T-helper 1 cell treated with Interleukin-12 subunit alpha and Interleukin-12 subunit beta and Interleukin-4 antibody, amounts not matched to agents 30 μg/mL and 1 μg/mL, for 36 hours (primary cell): ENCODE results near the gene SAMSN1.

Experiments
- H3K27ac Mint-ChIP-seq: one replicate; pipeline ENCODE4 v1.8.0; 2021; ENCODE audit warnings: mild to moderate bottlenecking, mixed read lengths
- H3K27me3 Mint-ChIP-seq: one replicate; pipeline ENCODE4 v1.8.0; 2021; ENCODE audit warnings: low read depth, mixed read lengths
- H3K36me3 Mint-ChIP-seq: one replicate; pipeline ENCODE4 v1.8.0; 2021; ENCODE audit warnings: low read depth, mixed read lengths
- H3K4me1 Mint-ChIP-seq: one replicate; pipeline ENCODE4 v1.8.0; 2021; ENCODE audit warnings: low read depth, mixed read lengths
- H3K4me3 Mint-ChIP-seq: one replicate; pipeline ENCODE4 v1.8.0; 2021; ENCODE audit warnings: mild to moderate bottlenecking, moderate library complexity, mixed read lengths
- H3K9me3 Mint-ChIP-seq: one replicate; pipeline ENCODE4 v1.8.0; 2021; ENCODE audit warnings: mixed read lengths

Gene SAMSN1

DNA sequence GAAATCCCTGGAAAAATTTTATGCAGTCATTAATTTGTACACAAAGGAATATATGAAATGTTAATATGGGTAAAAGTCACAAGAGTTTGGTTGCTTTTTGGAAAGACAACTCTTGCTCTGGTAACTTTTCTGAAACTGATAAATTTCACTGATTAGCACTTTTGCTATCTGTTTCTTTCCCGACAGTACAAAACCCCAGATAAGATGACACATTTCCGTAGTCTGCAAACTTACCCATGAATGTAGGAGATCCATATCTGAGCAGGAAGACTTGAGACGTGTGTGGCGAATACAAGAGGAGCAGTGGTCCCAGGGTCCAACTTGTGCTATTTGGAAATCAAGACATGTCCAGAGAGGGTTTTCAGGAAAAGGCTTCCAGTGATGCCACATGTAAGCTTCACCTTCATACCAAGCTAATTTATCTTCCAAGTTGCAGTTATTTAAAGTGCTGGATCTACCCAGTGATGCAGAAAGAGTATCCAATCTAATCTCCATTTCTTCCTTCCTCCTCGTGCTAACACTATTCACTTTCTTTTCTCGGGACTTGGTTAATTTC, 35.9 kb upstream of the SAMSN1 start:
- H3K4me1 Mint-ChIP-seq, result peaks cover 13% of the 10 kb centered on the region
- no peaks in the 10 kb centered on the region for H3K27me3 Mint-ChIP-seq
- peaks cover 8% of the 10 kb centered on the region for H3K36me3 Mint-ChIP-seq
- H3K9me3 Mint-ChIP-seq, result no peaks in the 10 kb centered on the region
- peak overlapping the region; percentile 30 for H3K4me3 Mint-ChIP-seq
- peak overlapping the region; percentile 47 for H3K27ac Mint-ChIP-seq

DNA sequence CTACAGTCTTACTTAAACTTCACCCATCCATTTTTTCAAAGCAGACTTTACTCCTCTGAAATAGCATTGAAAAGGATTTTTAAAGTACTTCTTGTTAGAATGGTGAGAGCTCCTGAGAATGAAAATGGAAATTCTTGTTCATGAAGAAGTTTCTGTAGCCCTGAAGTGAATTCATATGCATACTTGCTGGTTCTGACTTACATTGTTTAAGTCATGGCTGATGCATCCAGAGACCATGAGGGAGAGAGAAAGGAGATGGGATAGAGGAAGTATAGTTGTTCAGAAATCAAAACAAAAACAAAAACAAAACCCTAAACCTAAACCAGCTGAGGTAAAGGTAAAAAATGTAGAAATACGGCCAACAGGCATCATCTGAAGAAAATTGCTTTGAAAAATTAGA, 27.1 kb upstream of the SAMSN1 start:
- no peak overlapping the region for H3K27ac Mint-ChIP-seq
- H3K4me1 Mint-ChIP-seq, result peaks cover 34% of the 10 kb centered on the region
- peaks cover 16% of the 10 kb centered on the region for H3K36me3 Mint-ChIP-seq
- no peak overlapping the region for H3K4me3 Mint-ChIP-seq
- no peaks in the 10 kb centered on the region for H3K27me3 Mint-ChIP-seq
- H3K9me3 Mint-ChIP-seq, result peaks cover 21% of the 10 kb centered on the region

DNA sequence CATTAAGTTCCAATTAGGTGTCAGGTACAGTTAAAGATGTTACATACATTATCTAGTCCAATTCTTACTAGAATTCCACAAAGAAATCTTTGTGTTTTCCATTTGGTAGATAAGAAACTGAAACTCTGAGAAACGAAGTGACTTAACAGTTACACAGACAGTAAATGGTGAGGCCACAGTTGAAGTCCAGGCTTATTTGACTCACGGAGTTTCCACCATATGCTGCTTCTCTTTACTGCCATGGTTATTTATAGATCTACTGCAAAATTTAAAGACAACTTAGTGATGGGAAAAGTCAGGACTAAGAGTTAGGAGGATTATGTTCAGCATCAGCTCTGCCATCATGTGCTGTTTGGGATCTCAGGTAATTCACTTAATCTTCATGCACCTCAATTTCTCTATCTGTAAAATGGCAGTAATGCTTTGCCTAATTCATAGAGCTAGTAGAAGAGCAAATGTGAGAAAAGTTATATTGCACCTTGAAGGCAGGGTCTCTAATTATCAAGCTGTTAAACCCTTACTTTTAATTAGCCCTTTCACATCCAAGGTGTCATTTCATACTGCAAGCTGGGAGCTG, 26.2 kb upstream of the SAMSN1 start:
- Mint-ChIP-seq H3K36me3 (peaks cover 16% of the 10 kb centered on the region), H3K27ac (peak overlapping the region; percentile 49), H3K27me3 (no peaks in the 10 kb centered on the region), H3K9me3 (peaks cover 21% of the 10 kb centered on the region), H3K4me1 (peaks cover 34% of the 10 kb centered on the region), H3K4me3 (peak overlapping the region; percentile 17)

DNA sequence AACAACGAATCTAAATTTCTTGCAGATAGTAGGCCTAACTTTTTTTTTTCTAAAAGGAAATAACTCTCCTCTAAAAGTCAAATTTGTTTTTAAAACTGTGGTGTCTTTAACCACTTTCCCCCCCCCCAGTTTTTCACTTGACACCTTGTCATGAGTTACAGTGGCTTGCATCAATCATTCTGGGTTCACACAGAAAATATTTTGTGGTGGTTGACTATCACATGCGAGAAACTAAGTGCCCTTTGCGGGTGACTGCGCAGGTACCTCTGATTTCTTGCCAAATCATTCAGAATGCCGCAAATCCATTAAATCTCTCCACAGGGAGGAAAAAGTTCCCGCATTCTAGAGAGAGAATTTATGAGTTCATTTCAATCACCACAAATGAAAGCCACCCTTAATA, 23.8 kb upstream of the SAMSN1 start:
- Mint-ChIP-seq H3K9me3 (peaks cover 25% of the 10 kb centered on the region), H3K4me3 (no peak overlapping the region), H3K4me1 (peaks cover 34% of the 10 kb centered on the region), H3K36me3 (peaks cover 21% of the 10 kb centered on the region), H3K27ac (peak overlapping the region; percentile 62), H3K27me3 (no peaks in the 10 kb centered on the region)

DNA sequence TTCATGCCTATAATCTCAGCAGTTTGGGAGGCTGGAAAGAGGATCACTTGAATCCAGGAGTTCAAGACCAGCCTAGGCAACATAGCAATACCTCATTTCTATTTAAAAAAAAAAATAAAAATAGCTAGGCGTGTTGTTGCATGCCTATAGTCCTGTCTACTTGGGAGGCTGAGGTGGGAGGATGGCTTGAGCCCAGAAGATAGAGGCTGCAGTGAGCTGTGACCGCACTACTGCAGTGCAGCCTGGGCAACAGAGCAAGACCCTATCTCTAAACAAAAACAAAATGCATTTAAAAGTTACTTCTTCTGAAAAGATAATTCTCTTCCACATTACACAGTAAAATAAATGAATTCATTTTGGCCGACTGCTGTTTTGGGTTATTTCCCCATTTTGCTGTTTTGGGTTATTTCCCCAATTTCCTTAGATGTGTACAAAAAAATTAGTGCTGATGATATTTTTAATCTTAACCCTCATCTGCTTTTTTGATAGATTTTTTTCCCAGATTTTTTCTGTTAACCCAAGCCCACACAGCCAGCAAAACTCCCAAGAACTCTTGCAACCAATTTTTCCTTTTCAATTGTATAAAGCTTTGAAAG, 23.0 kb upstream of the SAMSN1 start:
- H3K9me3 Mint-ChIP-seq, result peaks cover 31% of the 10 kb centered on the region
- peaks cover 37% of the 10 kb centered on the region for H3K4me1 Mint-ChIP-seq
- H3K27me3 Mint-ChIP-seq, result no peaks in the 10 kb centered on the region
- H3K36me3 Mint-ChIP-seq, result peaks cover 26% of the 10 kb centered on the region
- no peak overlapping the region for H3K4me3 Mint-ChIP-seq
- H3K27ac Mint-ChIP-seq, result peak overlapping the region; percentile 21

DNA sequence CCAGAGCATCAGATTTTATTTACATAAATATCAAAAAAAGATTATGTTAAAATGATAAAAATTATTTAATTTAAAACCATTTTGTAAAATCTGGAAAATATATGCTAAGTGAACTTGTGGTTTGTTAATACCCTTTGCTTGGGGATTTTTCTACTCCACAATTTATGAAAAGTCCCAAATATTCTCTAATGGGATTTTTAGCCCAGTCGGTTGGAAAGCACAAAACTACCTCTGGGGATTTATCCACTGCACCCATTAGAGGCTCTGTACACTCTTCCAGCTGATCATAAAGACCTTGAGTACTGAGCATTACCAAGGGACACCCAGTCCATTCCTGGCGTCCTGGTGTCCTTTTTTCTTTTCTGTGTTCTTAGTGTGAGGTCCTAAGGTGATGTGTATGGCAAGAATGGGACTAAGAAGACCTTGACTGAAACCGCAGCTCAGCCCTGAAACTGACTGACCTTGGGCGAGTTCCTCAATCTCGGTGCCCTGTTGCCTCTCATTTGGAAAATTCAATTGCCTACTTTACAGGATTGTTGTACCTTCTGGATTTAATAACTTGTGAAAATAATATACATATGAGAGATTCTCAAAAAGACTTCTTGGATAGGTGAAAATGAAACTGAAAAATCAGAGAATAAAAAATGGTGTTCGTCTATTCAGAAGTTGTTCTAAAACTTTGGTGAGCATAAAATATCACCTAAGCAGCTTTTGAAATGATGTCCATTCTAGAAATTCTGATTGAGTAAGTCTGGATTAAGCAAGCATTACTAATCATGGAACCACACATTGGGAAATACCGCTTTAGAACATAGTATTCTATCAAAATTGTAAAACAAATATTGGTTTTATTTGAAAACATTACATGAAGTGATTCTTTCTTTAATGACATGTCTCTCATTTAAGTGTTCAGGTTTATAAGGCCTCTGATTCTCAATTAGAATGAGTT, 21.5 kb upstream of the SAMSN1 start:
- H3K27me3 Mint-ChIP-seq, result no peaks in the 10 kb centered on the region
- H3K4me3 Mint-ChIP-seq, result no peak overlapping the region
- peaks cover 42% of the 10 kb centered on the region for H3K9me3 Mint-ChIP-seq
- peaks cover 25% of the 10 kb centered on the region for H3K36me3 Mint-ChIP-seq
- peaks cover 29% of the 10 kb centered on the region for H3K4me1 Mint-ChIP-seq
- H3K27ac Mint-ChIP-seq, result no peak overlapping the region

DNA sequence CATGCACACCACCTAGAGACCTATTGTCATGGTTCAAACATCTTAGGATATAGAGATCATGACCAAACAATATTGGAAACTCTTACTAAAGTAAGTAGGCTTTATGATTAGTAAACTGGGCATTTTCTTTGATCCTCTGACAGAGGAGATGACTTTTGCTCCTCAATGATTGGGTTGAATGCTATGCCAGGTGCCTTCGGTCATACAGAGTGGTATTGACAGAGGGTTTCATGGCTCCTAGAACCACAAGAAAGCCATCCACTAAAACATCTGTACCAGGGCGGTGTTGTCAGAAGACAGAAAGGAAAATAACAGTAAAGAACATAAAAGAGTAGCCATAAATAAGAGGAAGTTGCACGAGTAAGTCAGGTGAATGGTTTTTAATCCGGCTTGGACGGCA, 20.8 kb upstream of the SAMSN1 start:
- H3K27ac Mint-ChIP-seq, result no peak overlapping the region
- H3K4me3 Mint-ChIP-seq, result no peak overlapping the region
- H3K36me3 Mint-ChIP-seq, result peaks cover 24% of the 10 kb centered on the region
- H3K4me1 Mint-ChIP-seq, result peaks cover 25% of the 10 kb centered on the region
- H3K9me3 Mint-ChIP-seq, result peaks cover 43% of the 10 kb centered on the region
- H3K27me3 Mint-ChIP-seq, result no peaks in the 10 kb centered on the region

DNA sequence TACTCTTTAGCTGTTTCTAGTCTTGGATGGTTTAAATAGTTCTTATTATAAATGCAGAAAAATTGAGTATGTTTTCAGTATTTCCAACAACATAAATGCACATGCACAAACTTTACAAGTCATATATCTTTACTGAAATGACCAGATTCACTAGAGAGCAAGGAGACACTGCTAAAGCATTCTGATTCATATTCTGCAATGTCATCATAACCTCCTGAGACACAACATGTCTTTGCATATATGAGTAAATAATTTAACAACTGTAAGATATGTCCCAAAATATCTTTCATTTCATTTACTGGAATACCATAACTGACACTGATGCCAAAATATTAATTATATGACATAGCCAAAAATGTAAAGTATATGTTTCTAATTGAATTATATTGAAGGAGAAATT, 16.8 kb upstream of the SAMSN1 start:
- H3K27ac Mint-ChIP-seq, result no peak overlapping the region
- H3K36me3 Mint-ChIP-seq, result peaks cover 25% of the 10 kb centered on the region
- H3K4me1 Mint-ChIP-seq, result peaks cover 32% of the 10 kb centered on the region
- no peak overlapping the region for H3K4me3 Mint-ChIP-seq
- H3K27me3 Mint-ChIP-seq, result no peaks in the 10 kb centered on the region
- peaks cover 42% of the 10 kb centered on the region for H3K9me3 Mint-ChIP-seq

DNA sequence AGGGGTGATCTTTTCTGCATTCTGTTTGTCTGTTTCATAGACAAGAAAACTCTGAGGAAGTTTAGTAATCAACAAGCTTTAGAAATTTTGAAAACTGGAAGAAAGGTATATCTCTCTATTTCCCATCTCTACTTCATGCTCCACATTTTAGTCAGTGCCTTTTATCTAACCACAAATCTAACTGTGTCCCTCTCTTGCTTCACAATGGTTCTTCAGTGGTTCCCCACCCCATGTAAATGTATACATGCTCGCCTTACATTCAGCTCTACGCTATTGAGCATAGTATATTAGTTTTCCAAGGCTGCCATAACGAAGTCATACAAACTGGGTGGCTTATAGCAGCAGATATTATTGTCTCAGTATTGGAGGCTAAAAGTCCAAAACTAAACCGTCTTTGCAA, 14.4 kb upstream of the SAMSN1 start:
- Mint-ChIP-seq H3K27me3 (no peaks in the 10 kb centered on the region), H3K4me1 (peaks cover 46% of the 10 kb centered on the region), H3K27ac (peak overlapping the region; percentile 52), H3K9me3 (peaks cover 38% of the 10 kb centered on the region), H3K4me3 (peak overlapping the region; percentile 0), H3K36me3 (peaks cover 23% of the 10 kb centered on the region)

DNA sequence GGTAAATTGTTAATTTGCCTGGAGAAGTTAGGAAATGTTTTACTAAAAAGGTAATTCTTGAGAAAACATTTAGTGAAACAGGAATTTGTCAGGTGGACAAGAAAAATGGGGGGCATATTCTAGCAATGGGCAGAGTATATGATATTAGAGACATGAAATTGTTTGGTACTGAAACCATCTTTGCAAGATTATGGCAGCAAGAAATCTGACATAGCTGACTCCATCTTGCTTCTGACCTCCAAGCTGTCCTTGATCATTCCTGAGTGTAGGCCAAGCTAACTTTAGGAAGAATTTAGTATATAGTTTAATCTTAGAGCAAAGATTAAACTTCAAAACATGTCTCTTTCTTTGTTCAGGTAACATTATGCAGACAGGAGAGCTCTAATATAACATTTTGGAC, 14.0 kb upstream of the SAMSN1 start:
- peaks cover 38% of the 10 kb centered on the region for H3K9me3 Mint-ChIP-seq
- no peak overlapping the region for H3K4me3 Mint-ChIP-seq
- peaks cover 50% of the 10 kb centered on the region for H3K4me1 Mint-ChIP-seq
- peaks cover 20% of the 10 kb centered on the region for H3K36me3 Mint-ChIP-seq
- H3K27ac Mint-ChIP-seq, result peak overlapping the region; percentile 52
- H3K27me3 Mint-ChIP-seq, result no peaks in the 10 kb centered on the region

DNA sequence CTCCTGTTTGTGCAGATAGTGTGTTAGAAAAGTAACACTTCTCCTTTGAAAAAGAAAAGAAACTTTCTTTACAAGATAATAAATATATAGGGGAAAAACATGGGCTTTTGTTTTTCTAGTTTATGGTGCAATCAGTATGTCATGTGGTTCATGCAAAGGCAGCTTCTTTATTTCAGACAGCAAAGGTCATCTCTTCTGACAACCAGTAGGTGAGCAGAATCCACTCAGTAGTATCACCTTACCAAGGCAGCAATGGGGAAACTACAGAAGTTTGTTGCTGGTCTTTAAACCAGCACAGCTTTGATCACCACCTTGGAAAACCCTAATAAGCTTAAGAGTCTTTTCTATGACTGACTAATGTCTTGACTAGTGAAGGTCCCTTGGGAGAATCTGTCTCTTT, 13.0 kb upstream of the SAMSN1 start:
- H3K4me1 Mint-ChIP-seq, result peaks cover 55% of the 10 kb centered on the region
- H3K27ac Mint-ChIP-seq, result no peak overlapping the region
- no peaks in the 10 kb centered on the region for H3K27me3 Mint-ChIP-seq
- peaks cover 14% of the 10 kb centered on the region for H3K36me3 Mint-ChIP-seq
- no peak overlapping the region for H3K4me3 Mint-ChIP-seq
- H3K9me3 Mint-ChIP-seq, result peaks cover 32% of the 10 kb centered on the region

DNA sequence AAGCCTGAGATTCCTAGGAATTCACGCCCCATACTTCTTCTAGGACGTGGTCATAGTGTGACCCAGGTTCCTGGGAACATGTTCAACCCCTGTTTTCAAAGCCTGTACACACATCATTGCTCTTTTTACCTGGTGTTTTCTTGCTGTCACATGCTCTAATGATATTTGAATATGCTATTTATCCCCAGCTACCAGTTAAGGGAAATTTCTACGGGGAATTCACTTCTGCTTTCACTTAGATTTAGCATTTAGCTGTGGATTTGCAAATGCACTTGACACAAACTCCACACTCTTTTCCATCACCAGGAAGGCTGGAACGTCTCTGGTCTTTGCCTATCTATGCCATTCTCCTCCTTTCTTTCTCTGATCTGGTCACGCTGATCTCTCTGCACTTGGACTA, 11.3 kb upstream of the SAMSN1 start:
- peaks cover 54% of the 10 kb centered on the region for H3K4me1 Mint-ChIP-seq
- H3K27ac Mint-ChIP-seq, result no peak overlapping the region
- H3K9me3 Mint-ChIP-seq, result peaks cover 21% of the 10 kb centered on the region
- H3K4me3 Mint-ChIP-seq, result no peak overlapping the region
- no peaks in the 10 kb centered on the region for H3K27me3 Mint-ChIP-seq
- peaks cover 14% of the 10 kb centered on the region for H3K36me3 Mint-ChIP-seq

DNA sequence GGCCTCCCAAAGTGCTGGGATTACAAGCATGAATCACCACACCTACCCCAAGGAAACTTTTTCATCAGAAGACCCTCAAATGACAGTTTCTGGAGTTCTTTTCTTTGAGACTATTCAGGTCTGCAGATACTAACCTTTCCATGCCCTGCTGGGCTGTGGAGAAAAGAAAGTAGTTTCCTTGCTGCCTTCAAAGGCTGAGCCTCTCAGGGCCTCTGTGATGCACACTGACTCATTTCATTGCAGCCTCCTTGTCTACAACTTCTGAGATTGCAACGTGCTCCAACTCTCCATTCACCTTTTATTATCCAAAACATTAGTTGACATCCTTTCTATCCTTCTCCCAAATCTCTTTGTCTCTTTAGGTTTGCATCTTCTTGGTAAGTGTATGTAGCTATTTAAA, 8.8 kb upstream of the SAMSN1 start:
- H3K36me3 Mint-ChIP-seq, result peaks cover 10% of the 10 kb centered on the region
- H3K4me1 Mint-ChIP-seq, result peaks cover 52% of the 10 kb centered on the region
- H3K27ac Mint-ChIP-seq, result peak overlapping the region; percentile 68
- H3K27me3 Mint-ChIP-seq, result no peaks in the 10 kb centered on the region
- H3K9me3 Mint-ChIP-seq, result peaks cover 5% of the 10 kb centered on the region
- H3K4me3 Mint-ChIP-seq, result peak overlapping the region; percentile 50

DNA sequence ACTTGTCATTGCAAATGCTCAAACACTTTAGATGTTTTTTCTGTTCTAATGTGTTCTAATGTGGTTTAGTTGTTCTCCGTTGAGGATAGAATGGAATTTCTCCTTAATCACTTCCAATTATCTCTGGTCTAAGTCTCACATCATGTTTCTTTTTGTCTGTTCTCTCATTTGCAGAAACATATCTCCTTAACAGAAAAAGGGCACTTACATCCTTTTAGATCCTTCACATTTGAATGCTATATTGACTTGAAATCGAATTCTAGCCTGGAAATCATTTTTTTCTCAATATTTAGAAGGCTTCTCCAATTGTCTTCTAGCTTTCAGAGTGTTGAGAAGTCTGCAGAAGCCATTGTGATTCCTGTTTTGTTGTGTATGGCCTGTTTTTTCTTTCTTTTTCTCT, 7.3 kb upstream of the SAMSN1 start:
- peaks cover 5% of the 10 kb centered on the region for H3K9me3 Mint-ChIP-seq
- peaks cover 57% of the 10 kb centered on the region for H3K4me1 Mint-ChIP-seq
- H3K36me3 Mint-ChIP-seq, result peaks cover 7% of the 10 kb centered on the region

More for the DNA sequence above, 7.3 kb upstream of the SAMSN1 start:
- H3K27ac Mint-ChIP-seq, result no peak overlapping the region
- no peaks in the 10 kb centered on the region for H3K27me3 Mint-ChIP-seq
- H3K4me3 Mint-ChIP-seq, result no peak overlapping the region
